ENCODE data around the gene MAP4K4. TPM values are rescaled to one million over a fixed set of nuclear protein-coding genes. Genes with fewer than 3 reads are reported as not detected.

Gene MAP4K4
- total and polyA plus RNA-seq, 2 of the 13 experiments (the other 11 are each of a cell fraction or from before 2014, with no cell fraction given): 105 to 264 TPM

DNA sequence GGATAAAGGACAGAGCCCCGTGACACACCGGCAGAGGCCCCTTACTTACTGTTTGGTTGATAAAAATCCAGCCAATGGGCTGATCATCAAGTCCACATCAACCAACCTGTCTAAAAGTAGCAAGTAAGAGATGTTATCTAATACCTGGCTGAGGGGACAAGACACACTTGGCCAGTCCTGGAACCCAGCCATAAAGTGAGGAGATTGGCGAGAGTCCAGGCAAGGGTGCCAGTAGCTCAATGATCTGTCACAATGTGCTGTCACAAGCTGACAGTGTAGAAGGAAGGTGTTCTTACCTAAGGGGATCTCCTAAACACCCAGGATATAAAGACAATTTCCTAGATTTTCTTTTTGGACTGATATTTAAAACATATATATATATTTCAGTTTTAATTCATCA, 232.5 kb downstream of the MAP4K4 start (continued):
- TF ChIP-seq, protein P1, sequence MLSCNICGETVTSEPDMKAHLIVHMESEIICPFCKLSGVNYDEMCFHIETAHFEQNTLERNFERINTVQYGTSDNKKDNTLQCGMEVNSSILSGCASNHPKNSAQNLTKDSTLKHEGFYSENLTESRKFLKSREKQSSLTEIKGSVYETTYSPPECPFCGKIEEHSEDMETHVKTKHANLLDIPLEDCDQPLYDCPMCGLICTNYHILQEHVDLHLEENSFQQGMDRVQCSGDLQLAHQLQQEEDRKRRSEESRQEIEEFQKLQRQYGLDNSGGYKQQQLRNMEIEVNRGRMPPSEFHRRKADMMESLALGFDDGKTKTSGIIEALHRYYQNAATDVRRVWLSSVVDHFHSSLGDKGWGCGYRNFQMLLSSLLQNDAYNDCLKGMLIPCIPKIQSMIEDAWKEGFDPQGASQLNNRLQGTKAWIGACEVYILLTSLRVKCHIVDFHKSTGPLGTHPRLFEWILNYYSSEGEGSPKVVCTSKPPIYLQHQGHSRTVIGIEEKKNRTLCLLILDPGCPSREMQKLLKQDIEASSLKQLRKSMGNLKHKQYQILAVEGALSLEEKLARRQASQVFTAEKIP (CRISPR knock-in tag; IDR thresholded peaks at IDR 0.05; ENCODE audit: borderline replicate concordance): no peak

DNA sequence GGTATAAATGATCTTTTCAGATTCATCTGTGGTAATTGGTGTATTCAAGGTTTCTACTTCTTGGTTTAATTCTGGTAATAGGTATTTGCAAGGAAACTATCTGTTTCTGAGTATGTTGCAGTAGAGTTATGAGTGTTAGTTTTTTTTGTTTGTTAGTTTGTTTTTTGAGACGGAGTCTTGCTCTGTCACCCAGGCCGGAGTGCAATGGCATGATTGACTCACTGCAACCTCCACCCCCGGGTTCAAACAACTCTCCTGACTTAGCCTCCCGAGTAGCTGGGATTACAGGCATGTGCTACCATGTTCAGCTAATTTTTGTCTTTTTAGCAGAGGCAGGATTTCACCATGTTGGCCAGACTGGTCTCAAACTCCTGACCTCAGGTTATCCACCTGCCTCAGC, 233.3 kb downstream of the MAP4K4 start:
- Histone ChIP-seq H3K4me2 (ENCODE audit: low read depth, low read length) (no peak overlapping the region), H3K36me3 (replicated peaks in 1 of 2; ENCODE audit: control insufficient read depth in 1 of 2, insufficient read depth in 2 of 2, low read length in 2 of 2) (no peaks in the 10 kb centered on the region), H3K9ac (ENCODE audit: insufficient read depth, low read depth, low read length) (no peak overlapping the region), H4K20me1 (ENCODE audit: insufficient read depth, low read length) (no peaks in the 10 kb centered on the region), H3K27ac (ENCODE audit: extremely low read length, insufficient read depth, low read length) (no peak overlapping the region), H3K9me3 (ENCODE audit: low read length) (peaks cover 14% of the 10 kb centered on the region), H3K4me3 (replicated peaks in 1 of 3; ENCODE audit: insufficient read depth in 1 of 3, low read depth in 2 of 3, low read length in 3 of 3) (no peak overlapping the region), H3K79me2 (ENCODE audit: insufficient read depth, low read length) (no peaks in the 10 kb centered on the region), H2AFZ (ENCODE audit: low read length) (no peak overlapping the region), H3K27me3 (ENCODE audit: control insufficient read depth in 1 of 2, insufficient read depth in 2 of 2, low read length in 2 of 2) (0 out of 5 replicates have a peak, but pooled peaks cover 2 to 4% of the 10 kb centered on the region in 2 experiments), H3K4me1 (ENCODE audit: insufficient read depth, low read length) (peaks cover 6% of the 10 kb centered on the region)
- in situ Hi-C loops (cut with HindIII; ENCODE audit: extremely low pct_ligation_motif_present, low pct_unique_long_range_greater_than_20kb): no loop called here
- FAIRE-seq (no peak), ATAC-seq (no peak), DNase-seq (ENCODE audit: low spot score) (no peak)
- CTCF ChIA-PET (ENCODE audit: low intra/inter-chr PET ratio, low total read pairs): no interaction called here
- POLR2A ChIA-PET: no interaction called here
- WGBS (ENCODE audit: low lambda C conversion rate): 4% methylated on average over 4 of the region's 4 CpGs
- no TSS peak for BruUV-seq (replicated peaks)
- intact Hi-C loops (cut with micrococcal nuclease; ENCODE audit: unreplicated experiment): loop anchor here (10.0 kb wide), 1 partner anchor 54 kb away; no protein-coding TSS in a partner anchor
- peak; percentile 51; the same call in 1 of the 2 replicates for TF ChIP-seq ZNF441 (CRISPR knock-in tag; IDR thresholded peaks at IDR 0.05; ENCODE audit: borderline replicate concordance)
- no peak for TF ChIP-seq SNAI1 (CRISPR knock-in tag; IDR thresholded peaks at IDR 0.05; ENCODE audit: borderline replicate concordance)
- no peak for TF ChIP-seq CHD2 (IDR thresholded peaks at IDR 0.05; ENCODE audit: low read depth, low read length)

DNA sequence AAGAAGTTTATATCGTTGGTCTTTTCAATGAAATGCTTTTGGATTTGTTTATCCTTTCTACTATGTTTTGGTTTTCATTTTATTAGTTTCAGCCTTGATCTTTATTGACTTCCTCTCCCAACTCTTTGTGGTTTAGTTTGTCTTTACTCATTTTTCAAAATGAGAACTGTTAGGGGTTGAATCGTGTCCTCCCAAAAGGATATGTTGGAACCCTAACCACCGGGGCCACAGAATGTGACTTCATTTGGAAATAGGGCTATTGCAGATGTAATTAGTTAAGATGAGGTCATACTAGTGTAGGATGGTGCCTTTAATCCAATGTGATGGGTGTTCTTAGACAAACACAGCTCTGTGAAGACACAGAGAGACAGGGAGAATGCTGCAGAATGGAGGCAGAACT, 233.9 kb downstream of the MAP4K4 start:
- 0 out of 5 replicates have a peak, but pooled peaks cover 2 to 4% of the 10 kb centered on the region in 2 experiments for H3K27me3 ChIP-seq (ENCODE audit: control insufficient read depth in 1 of 2, insufficient read depth in 2 of 2, low read length in 2 of 2)
- no peaks in the 10 kb centered on the region for H4K20me1 ChIP-seq (ENCODE audit: insufficient read depth, low read length)
- intact Hi-C loops (cut with micrococcal nuclease; ENCODE audit: unreplicated experiment) (loop anchor here (10.0 kb wide), 1 partner anchor 53 kb away; no protein-coding TSS in a partner anchor), in situ Hi-C loops (cut with HindIII; ENCODE audit: extremely low pct_ligation_motif_present, low pct_unique_long_range_greater_than_20kb) (no loop called here)
- ChIA-PET CTCF (ENCODE audit: low intra/inter-chr PET ratio, low total read pairs) (no interaction called here), POLR2A (no interaction called here)
- H3K27ac ChIP-seq (ENCODE audit: extremely low read length, insufficient read depth, low read length): no peak overlapping the region
- ATAC-seq (no peak), FAIRE-seq (peak; percentile 28), DNase-seq (ENCODE audit: low spot score) (no peak)
- peaks cover 14% of the 10 kb centered on the region for H3K9me3 ChIP-seq (ENCODE audit: low read length)
- H3K4me2 ChIP-seq (ENCODE audit: low read depth, low read length): no peak overlapping the region
- H3K4me3 ChIP-seq (replicated peaks in 1 of 3; ENCODE audit: insufficient read depth in 1 of 3, low read depth in 2 of 3, low read length in 3 of 3): no peak overlapping the region
- no peak overlapping the region for H3K9ac ChIP-seq (ENCODE audit: insufficient read depth, low read depth, low read length)
- no peaks in the 10 kb centered on the region for H3K79me2 ChIP-seq (ENCODE audit: insufficient read depth, low read length)
- 44% methylated on average over 3 of the region's 3 CpGs for WGBS (ENCODE audit: low lambda C conversion rate)
- no peak for TF ChIP-seq CEBPB (IDR thresholded peaks at IDR 0.05; ENCODE audit: borderline replicate concordance, low read depth, low read length)
- TF ChIP-seq ZNF274 (CRISPR knock-in tag; IDR thresholded peaks at IDR 0.05): no peak
- TF ChIP-seq, protein P2, sequence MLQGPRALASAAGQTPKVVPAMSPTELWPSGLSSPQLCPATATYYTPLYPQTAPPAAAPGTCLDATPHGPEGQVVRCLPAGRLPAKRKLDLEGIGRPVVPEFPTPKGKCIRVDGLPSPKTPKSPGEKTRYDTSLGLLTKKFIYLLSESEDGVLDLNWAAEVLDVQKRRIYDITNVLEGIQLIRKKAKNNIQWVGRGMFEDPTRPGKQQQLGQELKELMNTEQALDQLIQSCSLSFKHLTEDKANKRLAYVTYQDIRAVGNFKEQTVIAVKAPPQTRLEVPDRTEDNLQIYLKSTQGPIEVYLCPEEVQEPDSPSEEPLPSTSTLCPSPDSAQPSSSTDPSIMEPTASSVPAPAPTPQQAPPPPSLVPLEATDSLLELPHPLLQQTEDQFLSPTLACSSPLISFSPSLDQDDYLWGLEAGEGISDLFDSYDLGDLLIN (CRISPR knock-in tag; IDR thresholded peaks at IDR 0.05; ENCODE audit: borderline replicate concordance): no peak
- no peak for TF ChIP-seq KAT2B (IDR thresholded peaks at IDR 0.05; ENCODE audit: borderline replicate concordance, low read depth, low read length)
- TF ChIP-seq REL (CRISPR knock-in tag; conservative IDR thresholded peaks at IDR 0.05): no peak
- TF ChIP-seq NAIF1 (CRISPR knock-in tag; IDR thresholded peaks at IDR 0.05; ENCODE audit: borderline replicate concordance): no peak
- TF ChIP-seq SRY (CRISPR knock-in tag; IDR thresholded peaks at IDR 0.05): no peak
- no peak for TF ChIP-seq SIN3B (IDR thresholded peaks at IDR 0.05; ENCODE audit: low read length)
- no peak for TF ChIP-seq AKAP8 (CRISPR knock-in tag; IDR thresholded peaks at IDR 0.05)
- H2AFZ ChIP-seq (ENCODE audit: low read length): peak overlapping the region; percentile 35
- H3K4me1 ChIP-seq (ENCODE audit: insufficient read depth, low read length): peaks cover 12% of the 10 kb centered on the region
- no peaks in the 10 kb centered on the region for H3K36me3 ChIP-seq (replicated peaks in 1 of 2; ENCODE audit: control insufficient read depth in 1 of 2, insufficient read depth in 2 of 2, low read length in 2 of 2)
- BruUV-seq (replicated peaks): no TSS peak
